Osteoblast (primary cell): ENCODE measurements around the gene ANAPC4. TPM values are rescaled to one million over a fixed set of nuclear protein-coding genes. Genes with fewer than 3 reads are reported as not detected.

Experiments
- DNase-seq: peaks from one replicate; pipeline ENCODE4 v3.0.0; 2011; ENCODE audit warnings: low spot score, mixed read lengths; ENCODE audit not compliant: insufficient read length; ENCODE audit errors: missing footprints
- H2AFZ ChIP-seq: 2 replicates; pipeline ENCODE4 v1.6.0; 2011; ENCODE audit warnings: mild to moderate bottlenecking, low read length
- H3K27ac ChIP-seq: 2 replicates; pipeline ENCODE4 v1.5.1; 2011; ENCODE audit warnings: mild to moderate bottlenecking, low read depth, low read length, moderate library complexity
- H3K27me3 ChIP-seq: 2 replicates; pipeline ENCODE4 v1.6.0; 2012; ENCODE audit warnings: mild to moderate bottlenecking, control low read depth, inconsistent platforms, low read length, moderate library complexity; ENCODE audit not compliant: insufficient read depth
- H3K36me3 ChIP-seq: 2 replicates; pipeline ENCODE4 v1.5.1; 2011; ENCODE audit warnings: mild to moderate bottlenecking, low read length, control low read depth, moderate library complexity; ENCODE audit not compliant: insufficient read depth
- H3K4me1 ChIP-seq: 2 replicates; pipeline ENCODE4 v1.5.1; 2011; ENCODE audit warnings: mild to moderate bottlenecking, low read length, control low read depth, moderate library complexity; ENCODE audit not compliant: insufficient read depth
- H3K4me2 ChIP-seq: 2 replicates; pipeline ENCODE4 v1.6.0; 2011; ENCODE audit warnings: mild to moderate bottlenecking, low read length; ENCODE audit not compliant: insufficient read depth
- H3K4me3 ChIP-seq: fragments of 200-600 bp; sonication (generic); 3 replicates; pipeline ENCODE4 v1.5.1; 2012; ENCODE audit warnings: mild to moderate bottlenecking, low read length, inconsistent platforms; ENCODE audit not compliant: insufficient read depth
- H3K79me2 ChIP-seq: 2 replicates; pipeline ENCODE4 v1.6.0; 2012; ENCODE audit warnings: mild to moderate bottlenecking, low read length, control low read depth, inconsistent platforms; ENCODE audit not compliant: insufficient read depth
- H3K9me3 ChIP-seq: 2 replicates; pipeline ENCODE4 v1.5.1; 2011; ENCODE audit warnings: low read depth, low read length, control low read depth
- H4K20me1 ChIP-seq: 2 replicates; pipeline ENCODE4 v1.6.0; 2012; ENCODE audit warnings: mild to moderate bottlenecking, low read length, control low read depth; ENCODE audit not compliant: insufficient read depth
- CTCF ChIP-seq: IDR thresholded peaks from 2 replicates; pipeline ENCODE4 v1.5.1; 2011; ENCODE audit warnings: mild to moderate bottlenecking, low read depth, low read length, moderate library complexity; ENCODE audit errors: extremely low read depth
- total RNA-seq: library from RNA; depleted of rRNA; stranded (reverse); fragments of >200 nt; gene quantifications from 2 replicates; pipeline ENCODE4 v1.2.3, GENCODE V29; 2012

The ANAPC4 gene
- total RNA-seq, 1 donor: 28.2 TPM

GRCh38 chr4:25377572-25378436 is 741 bp downstream of the ANAPC4 start:
- TF ChIP-seq CTCF: no peak
- peak overlapping the region; percentile 67 for H3K27ac ChIP-seq
- H3K9me3 ChIP-seq: no peaks in the 10 kb centered on the region
- peak; percentile 62 for DNase-seq
- peaks cover 4% of the 10 kb centered on the region for H4K20me1 ChIP-seq
- no peaks in the 10 kb centered on the region for H3K27me3 ChIP-seq
- peak overlapping the region; percentile 92 for H2AFZ ChIP-seq
- H3K4me2 ChIP-seq: peak overlapping the region; percentile 97
- peaks cover 31% of the 10 kb centered on the region for H3K79me2 ChIP-seq
- H3K4me1 ChIP-seq: peaks cover 15% of the 10 kb centered on the region
- H3K36me3 ChIP-seq: peaks cover 11% of the 10 kb centered on the region
- H3K4me3 ChIP-seq: peak overlapping the region; percentile 94

DNA sequence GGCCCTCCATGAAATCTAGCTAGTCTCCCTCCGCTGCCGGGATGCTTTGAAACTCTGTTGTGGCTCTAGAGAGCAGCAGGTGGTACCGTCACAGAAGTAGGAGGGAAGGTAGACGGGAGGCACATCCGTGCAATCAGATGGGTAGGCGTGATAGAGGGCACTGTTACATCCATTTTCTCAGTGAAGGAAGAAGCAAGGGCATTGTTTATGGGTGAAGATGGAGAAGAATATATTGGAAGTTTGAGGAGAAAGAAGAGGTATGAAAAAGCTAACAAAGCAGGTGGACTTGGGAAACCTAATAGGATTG is 1.3 kb downstream of the ANAPC4 start:
- Histone ChIP-seq H3K79me2 (peaks cover 31% of the 10 kb centered on the region), H2AFZ (no peak overlapping the region), H3K36me3 (peaks cover 11% of the 10 kb centered on the region), H4K20me1 (peaks cover 4% of the 10 kb centered on the region), H3K4me2 (peak overlapping the region; percentile 97), H3K9me3 (no peaks in the 10 kb centered on the region), H3K4me3 (peak overlapping the region; percentile 94), H3K27me3 (no peaks in the 10 kb centered on the region), H3K4me1 (peaks cover 15% of the 10 kb centered on the region), H3K27ac (no peak overlapping the region)
- no peak for TF ChIP-seq CTCF
- no peak for DNase-seq

- no peak for DNase-seq
- no peak overlapping the region for H3K4me3 ChIP-seq
- no peak overlapping the region for H2AFZ ChIP-seq
- no peak overlapping the region for H3K4me2 ChIP-seq
- H3K9me3 ChIP-seq: no peaks in the 10 kb centered on the region
- no peak for TF ChIP-seq CTCF
- H3K79me2 ChIP-seq: peaks cover 31% of the 10 kb centered on the region
- peaks cover 4% of the 10 kb centered on the region for H4K20me1 ChIP-seq
- peaks cover 19% of the 10 kb centered on the region for H3K36me3 ChIP-seq
- peaks cover 15% of the 10 kb centered on the region for H3K4me1 ChIP-seq
- H3K27me3 ChIP-seq: no peaks in the 10 kb centered on the region
- no peak overlapping the region for H3K27ac ChIP-seq
These were observed 2.5 kb downstream of the ANAPC4 start for GRCh38 chr4:25379591-25379990.

DNA sequence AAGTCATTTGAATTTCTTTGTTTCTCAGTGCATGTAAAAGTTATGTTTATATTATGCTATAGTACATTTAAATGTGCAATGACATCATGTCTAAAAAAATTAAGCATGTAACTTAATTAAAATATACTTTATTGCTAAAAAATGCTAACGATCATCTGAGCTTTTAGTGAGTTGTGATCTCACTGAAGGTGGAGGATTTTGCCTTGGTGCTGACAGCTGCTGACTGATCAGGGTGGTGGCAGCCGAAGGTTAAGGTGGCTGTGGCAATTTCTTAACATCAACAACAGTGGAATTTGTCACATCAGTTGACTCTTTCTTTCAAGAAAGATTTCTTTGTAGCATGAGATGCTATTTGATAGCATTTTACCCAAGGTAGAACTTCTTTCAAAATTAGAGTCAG is 6.6 kb downstream of the ANAPC4 start:
- Histone ChIP-seq H2AFZ (no peak overlapping the region), H3K27ac (no peak overlapping the region), H3K27me3 (no peaks in the 10 kb centered on the region), H3K9me3 (no peaks in the 10 kb centered on the region), H3K4me1 (peaks cover under 1% of the 10 kb centered on the region), H4K20me1 (peaks cover 4% of the 10 kb centered on the region), H3K4me3 (no peak overlapping the region), H3K36me3 (peaks cover 33% of the 10 kb centered on the region), H3K79me2 (peaks cover 16% of the 10 kb centered on the region), H3K4me2 (no peak overlapping the region)
- DNase-seq: no peak
- no peak for TF ChIP-seq CTCF
